Measurements from ENCODE around the gene PDAP1. TPM values are rescaled to one million over a fixed set of nuclear protein-coding genes. Genes with fewer than 3 reads are reported as not detected.

The PDAP1 gene
- total and polyA plus RNA-seq, 2 of the 13 experiments (the other 11 are each of a cell fraction or from before 2014, with no cell fraction given) = 13.0 to 100 TPM

DNA sequence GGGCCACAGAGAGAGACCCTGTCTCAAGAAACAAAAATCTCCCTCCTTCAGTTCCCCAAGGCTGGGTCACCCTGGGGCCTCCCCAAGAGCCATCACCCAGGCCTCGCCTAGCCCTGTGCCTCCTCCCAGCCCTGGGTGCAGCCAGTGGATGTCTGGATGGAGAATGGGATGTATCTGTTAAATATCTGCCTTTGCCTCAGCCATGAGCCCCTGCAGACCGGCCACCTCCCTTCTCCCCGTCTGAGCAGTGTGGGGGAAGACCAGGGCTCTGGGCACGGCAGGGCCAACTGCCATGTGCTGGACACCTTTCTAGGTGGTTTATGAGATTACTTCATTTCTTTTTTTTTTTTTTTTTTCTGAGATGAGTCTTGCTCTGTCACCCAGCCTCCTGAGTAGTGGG lies 23.9 kb downstream of the PDAP1 start:
- no peaks in the 10 kb centered on the region for H3K27me3 ChIP-seq (ENCODE audit: control insufficient read depth in 1 of 2, insufficient read depth in 2 of 2, low read length in 2 of 2)
- peaks cover 30% of the 10 kb centered on the region for H3K4me1 ChIP-seq (ENCODE audit: insufficient read depth, low read length)
- in situ Hi-C loops (cut with HindIII; ENCODE audit: extremely low pct_ligation_motif_present, low pct_unique_long_range_greater_than_20kb) = no loop called here
- no peaks in the 10 kb centered on the region for H3K9me3 ChIP-seq (ENCODE audit: low read length)
- ChIA-PET POLR2A (no interaction called here), CTCF (ENCODE audit: low intra/inter-chr PET ratio, low total read pairs) (no interaction called here)
- H4K20me1 ChIP-seq (ENCODE audit: insufficient read depth, low read length) = peaks cover 8% of the 10 kb centered on the region; the same call in 1 of the 2 replicates
- no peak overlapping the region for H3K27ac ChIP-seq (ENCODE audit: extremely low read length, insufficient read depth, low read length)
- intact Hi-C loops (cut with micrococcal nuclease; ENCODE audit: unreplicated experiment) = no loop called here
- peaks cover 6 to 23% of the 10 kb centered on the region in 2 experiments for H3K36me3 ChIP-seq (replicated peaks in 1 of 2; ENCODE audit: control insufficient read depth in 1 of 2, insufficient read depth in 2 of 2, low read length in 2 of 2)
- H3K4me3 ChIP-seq (replicated peaks in 1 of 3; ENCODE audit: insufficient read depth in 1 of 3, low read depth in 2 of 3, low read length in 3 of 3) = no peak overlapping the region
- H3K9ac ChIP-seq (ENCODE audit: insufficient read depth, low read depth, low read length) = no peak overlapping the region
- DNase-seq (ENCODE audit: low spot score) = no peak
- no TSS peak for BruUV-seq (replicated peaks)
- ATAC-seq = no peak
- FAIRE-seq = no peak
- 97% methylated on average over 3 of the region's 4 CpGs for WGBS (ENCODE audit: low lambda C conversion rate)
- H2AFZ ChIP-seq (ENCODE audit: low read length) = no peak overlapping the region
- no peak overlapping the region for H3K4me2 ChIP-seq (ENCODE audit: low read depth, low read length)
- peaks cover 16% of the 10 kb centered on the region for H3K79me2 ChIP-seq (ENCODE audit: insufficient read depth, low read length)
- TF ChIP-seq HOXD1 (CRISPR knock-in tag; IDR thresholded peaks at IDR 0.05) = no peak
- no peak for TF ChIP-seq RBFOX2 (IDR thresholded peaks at IDR 0.05; ENCODE audit: low read depth, low read length)
- TF ChIP-seq MEIS2 (CRISPR knock-in tag; IDR thresholded peaks at IDR 0.05) = no peak
- no peak for TF ChIP-seq HHEX (CRISPR knock-in tag; IDR thresholded peaks at IDR 0.05)
- TF ChIP-seq, protein P1, sequence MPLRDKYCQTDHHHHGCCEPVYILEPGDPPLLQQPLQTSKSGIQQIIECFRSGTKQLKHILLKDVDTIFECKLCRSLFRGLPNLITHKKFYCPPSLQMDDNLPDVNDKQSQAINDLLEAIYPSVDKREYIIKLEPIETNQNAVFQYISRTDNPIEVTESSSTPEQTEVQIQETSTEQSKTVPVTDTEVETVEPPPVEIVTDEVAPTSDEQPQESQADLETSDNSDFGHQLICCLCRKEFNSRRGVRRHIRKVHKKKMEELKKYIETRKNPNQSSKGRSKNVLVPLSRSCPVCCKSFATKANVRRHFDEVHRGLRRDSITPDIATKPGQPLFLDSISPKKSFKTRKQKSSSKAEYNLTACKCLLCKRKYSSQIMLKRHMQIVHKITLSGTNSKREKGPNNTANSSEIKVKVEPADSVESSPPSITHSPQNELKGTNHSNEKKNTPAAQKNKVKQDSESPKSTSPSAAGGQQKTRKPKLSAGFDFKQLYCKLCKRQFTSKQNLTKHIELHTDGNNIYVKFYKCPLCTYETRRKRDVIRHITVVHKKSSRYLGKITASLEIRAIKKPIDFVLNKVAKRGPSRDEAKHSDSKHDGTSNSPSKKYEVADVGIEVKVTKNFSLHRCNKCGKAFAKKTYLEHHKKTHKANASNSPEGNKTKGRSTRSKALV (CRISPR knock-in tag; IDR thresholded peaks at IDR 0.05) = no peak
- no peak for TF ChIP-seq ZBTB14 (CRISPR knock-in tag; IDR thresholded peaks at IDR 0.05)
- TF ChIP-seq, protein P2, sequence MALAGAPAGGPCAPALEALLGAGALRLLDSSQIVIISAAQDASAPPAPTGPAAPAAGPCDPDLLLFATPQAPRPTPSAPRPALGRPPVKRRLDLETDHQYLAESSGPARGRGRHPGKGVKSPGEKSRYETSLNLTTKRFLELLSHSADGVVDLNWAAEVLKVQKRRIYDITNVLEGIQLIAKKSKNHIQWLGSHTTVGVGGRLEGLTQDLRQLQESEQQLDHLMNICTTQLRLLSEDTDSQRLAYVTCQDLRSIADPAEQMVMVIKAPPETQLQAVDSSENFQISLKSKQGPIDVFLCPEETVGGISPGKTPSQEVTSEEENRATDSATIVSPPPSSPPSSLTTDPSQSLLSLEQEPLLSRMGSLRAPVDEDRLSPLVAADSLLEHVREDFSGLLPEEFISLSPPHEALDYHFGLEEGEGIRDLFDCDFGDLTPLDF (CRISPR knock-in tag; IDR thresholded peaks at IDR 0.05) = no peak
- no peak for TF ChIP-seq SAP130 (CRISPR knock-in tag; IDR thresholded peaks at IDR 0.05; ENCODE audit: low read depth)
- TF ChIP-seq FOSL2 (CRISPR knock-in tag; IDR thresholded peaks at IDR 0.05) = no peak
- TF ChIP-seq HOXA3 (CRISPR knock-in tag; IDR thresholded peaks at IDR 0.05) = no peak
- TF ChIP-seq ZNF629 (CRISPR knock-in tag; conservative IDR thresholded peaks at IDR 0.05) = no peak
- TF ChIP-seq USF2 (IDR thresholded peaks at IDR 0.05; ENCODE audit: low read depth, low read length) = no peak
- no peak for TF ChIP-seq USF2 (CRISPR knock-in tag; IDR thresholded peaks at IDR 0.05; ENCODE audit: borderline replicate concordance)
- TF ChIP-seq ZNF670 (CRISPR knock-in tag; IDR thresholded peaks at IDR 0.05; ENCODE audit: borderline replicate concordance) = no peak
- TF ChIP-seq ZNF101 (CRISPR knock-in tag; IDR thresholded peaks at IDR 0.05; ENCODE audit: borderline replicate concordance, low read depth) = no peak
- TF ChIP-seq HMGA1 (CRISPR knock-in tag; conservative IDR thresholded peaks at IDR 0.05) = no peak
- no peak for TF ChIP-seq ZNF18 (CRISPR knock-in tag; IDR thresholded peaks at IDR 0.05; ENCODE audit: insufficient replicate concordance)
- TF ChIP-seq POLR2AphosphoS5 (IDR thresholded peaks at IDR 0.05; ENCODE audit: low read depth, low read length) = no peak
- no peak for TF ChIP-seq MAX (IDR thresholded peaks at IDR 0.05)
